C4-2B (cell line): ENCODE results near the gene PHC3.
"Not testable (repeated sequence)": the region's sequence is repeated elsewhere in the genome, so short reads cannot be mapped to it uniquely, and the experiment has no call there.

Experiments
- H3K27ac ChIP-seq: fragments of 450-650 bp; 2 replicates; pipeline ENCODE4 v1.5.1; 2017
- CTCF ChIP-seq: fragments of 450-650 bp; conservative IDR thresholded peaks from 2 replicates; pipeline ENCODE4 v1.5.1; 2017; ENCODE audit warnings: mild to moderate bottlenecking
- ZFX ChIP-seq: fragments of 450-650 bp; IDR thresholded peaks from 2 replicates; pipeline ENCODE4 v1.6.1; 2017

The PHC3 gene

GRCh38 chr3:170221924-170222646, 40.6 kb upstream of the PHC3 start, which contains the start of gene PRKCI:
Gene PRKCI (plus strand): TSS chr3:170222424. CDS start chr3:170222670, 246 bp downstream.
- peak within 1 kb of the TSS; percentile 86 for H3K27ac ChIP-seq
- TF ChIP-seq CTCF, result no peak

GRCh38 chr3:170220871-170221270, 39.3 kb upstream of the PHC3 start:
- TF ChIP-seq CTCF (no peak), ZFX (no peak)
- H3K27ac ChIP-seq, result no peak overlapping the region

GRCh38 chr3:170219850-170220249, 38.3 kb upstream of the PHC3 start:
- TF ChIP-seq ZFX, result no peak
- TF ChIP-seq CTCF, result no peak
- no peak overlapping the region for H3K27ac ChIP-seq

GRCh38 chr3:170211668-170212067, 30.1 kb upstream of the PHC3 start:
- TF ChIP-seq CTCF, result no peak
- TF ChIP-seq ZFX, result no peak
- H3K27ac ChIP-seq, result no peak overlapping the region

GRCh38 chr3:170207717-170208116, 26.2 kb upstream of the PHC3 start:
- H3K27ac ChIP-seq, result no peak overlapping the region
- TF ChIP-seq ZFX (no peak), CTCF (no peak)

- H3K27ac ChIP-seq, result not testable (repeated sequence)
Observed at GRCh38 chr3:170206164-170206762, 24.7 kb upstream of the PHC3 start.

GRCh38 chr3:170205302-170205701, 23.8 kb upstream of the PHC3 start:
- no peak overlapping the region for H3K27ac ChIP-seq
- TF ChIP-seq CTCF, result no peak
- no peak for TF ChIP-seq ZFX

- no peak for TF ChIP-seq CTCF
- TF ChIP-seq ZFX, result no peak
Observed at GRCh38 chr3:170204509-170204908, 23.0 kb upstream of the PHC3 start.

More at GRCh38 chr3:170204509-170204908, 23.0 kb upstream of the PHC3 start:
- no peak overlapping the region for H3K27ac ChIP-seq
